Central memory CD4-positive, alpha-beta T cell (primary cell): ENCODE data around the gene FAM131C.
"Not testable (repeated sequence)": the region's sequence is repeated elsewhere in the genome, so short reads cannot be mapped to it uniquely, and the experiment has no call there.

Experiments
- DNase-seq: peaks from one replicate; pipeline ENCODE4 v3.0.0; 2022

Gene FAM131C

GRCh38 chr1:16057314-16057915 is 16.0 kb downstream of the FAM131C start:
- DNase-seq = not testable (repeated sequence)

- not testable (repeated sequence) for DNase-seq
These were observed 16.9 kb downstream of the FAM131C start for GRCh38 chr1:16056521-16056912.

- peak; percentile 77 for DNase-seq
These were observed 17.6 kb downstream of the FAM131C start for GRCh38 chr1:16055613-16056520.

DNA sequence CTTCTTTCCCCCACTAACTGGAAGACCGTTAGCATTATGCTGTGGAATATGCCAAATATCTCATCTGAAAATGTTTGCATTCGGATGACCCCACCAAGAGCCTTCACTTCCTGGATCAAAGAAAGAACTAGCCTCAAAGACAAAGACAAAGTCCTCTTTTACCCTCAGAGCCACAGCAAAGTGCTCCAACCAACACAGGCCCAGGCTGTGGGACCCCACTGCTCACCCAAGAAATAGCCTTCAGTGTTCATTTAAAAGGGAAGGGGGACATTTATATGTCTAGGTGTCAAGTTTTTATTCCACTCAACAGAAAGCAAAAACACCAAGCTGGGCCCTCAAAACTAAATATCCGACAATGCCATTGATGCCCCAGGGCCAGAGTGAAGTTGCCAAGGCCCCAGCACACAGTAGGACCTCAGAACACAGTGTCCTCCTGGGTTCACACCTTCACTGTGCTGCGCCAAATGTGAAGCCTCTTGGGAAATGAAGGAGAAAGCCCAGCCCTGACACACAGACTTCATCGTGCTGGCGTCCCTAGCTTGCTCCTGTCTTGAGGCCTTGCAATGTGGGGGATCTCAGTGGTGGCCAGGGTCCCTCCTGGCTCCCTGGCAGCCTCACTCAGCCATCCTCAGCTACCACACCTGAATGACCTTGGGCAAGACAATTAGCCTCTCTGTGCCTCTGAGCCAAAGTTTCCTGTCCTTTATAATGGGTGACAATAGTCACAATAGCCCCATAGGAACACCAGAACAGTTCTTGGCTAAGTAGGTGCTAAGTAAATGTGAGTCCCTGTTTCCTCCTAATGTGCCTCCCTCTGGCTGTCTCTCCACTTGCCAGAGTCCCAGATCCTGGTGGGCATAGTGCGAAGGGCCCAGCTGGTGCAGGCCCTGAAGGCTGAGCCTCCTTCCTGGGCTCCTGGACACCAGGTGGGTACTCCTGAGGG is 18.6 kb downstream of the FAM131C start:
- DNase-seq = no peak

- no peak for DNase-seq
These were observed 19.5 kb downstream of the FAM131C start for GRCh38 chr1:16053781-16054502.

DNA sequence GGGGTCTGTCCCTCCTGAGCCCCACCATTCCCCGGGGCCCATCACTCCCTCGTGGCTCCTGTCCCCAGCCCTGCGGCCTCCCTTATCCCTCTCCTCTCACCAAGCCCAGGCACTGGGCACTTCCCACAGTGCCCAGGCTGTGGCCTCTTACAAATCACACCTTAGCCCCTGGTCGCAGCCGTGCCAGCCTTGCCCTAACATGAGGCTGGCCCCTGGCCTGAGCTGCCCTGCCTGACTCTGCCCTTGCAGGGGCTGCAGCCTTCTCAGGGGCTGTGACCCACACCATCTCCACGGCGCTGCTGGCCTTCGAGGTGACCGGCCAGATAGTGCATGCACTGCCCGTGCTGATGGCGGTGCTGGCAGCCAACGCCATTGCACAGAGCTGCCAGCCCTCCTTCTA is 21.5 kb downstream of the FAM131C start:
- DNase-seq = not testable (repeated sequence)

DNA sequence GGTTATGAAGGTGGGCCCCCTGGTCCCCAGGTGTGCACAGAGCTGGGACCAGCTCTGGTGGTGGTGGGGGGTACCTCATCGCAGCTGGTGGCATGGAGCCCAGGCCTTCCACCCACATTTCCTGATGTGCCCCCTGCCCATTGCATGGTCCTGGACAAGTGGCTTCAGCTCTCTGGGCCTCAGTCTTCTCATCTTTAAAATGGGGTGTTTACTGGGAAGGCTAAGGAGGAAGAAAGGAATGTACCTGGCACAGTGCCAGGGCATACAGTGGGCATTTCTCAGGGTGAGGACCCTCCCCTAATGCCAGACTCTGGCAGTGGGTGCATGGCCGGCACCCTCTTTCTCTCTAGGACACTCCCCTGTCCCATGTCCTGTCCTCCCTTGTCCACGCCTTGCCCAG is 22.4 kb downstream of the FAM131C start:
- no peak for DNase-seq

GRCh38 chr1:16050328-16050727 is 23.1 kb downstream of the FAM131C start:
- no peak for DNase-seq

DNA sequence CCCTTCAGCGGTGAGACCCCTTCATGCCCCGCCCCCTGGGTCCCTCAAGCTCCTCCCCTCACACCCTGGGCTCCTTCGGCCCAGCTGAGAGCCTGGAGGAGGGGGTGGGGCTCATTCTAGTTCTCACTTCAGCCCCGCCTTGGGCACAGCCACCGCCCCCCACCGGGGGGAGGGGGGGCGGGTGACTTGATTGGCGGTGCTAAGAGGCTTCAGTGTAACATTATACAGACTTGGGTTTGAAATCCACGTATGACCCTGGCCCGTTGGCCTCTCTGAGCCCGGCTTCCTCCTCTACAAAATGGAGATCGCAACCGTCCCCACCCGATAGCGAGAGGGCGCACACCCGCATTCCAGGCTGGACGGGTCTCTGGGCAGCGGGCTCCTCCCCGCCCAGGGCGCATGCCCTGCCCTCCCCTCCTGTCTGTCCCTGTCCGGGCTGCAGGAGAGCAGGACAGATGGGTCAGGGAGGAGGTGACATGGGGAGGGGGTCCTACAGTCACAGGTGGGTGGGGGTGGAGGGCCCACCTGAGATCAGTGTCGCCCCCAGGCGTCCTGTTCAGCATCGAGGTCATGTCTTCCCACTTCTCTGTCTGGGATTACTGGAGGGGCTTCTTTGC is 24.8 kb downstream of the FAM131C start:
- DNase-seq = no peak

DNA sequence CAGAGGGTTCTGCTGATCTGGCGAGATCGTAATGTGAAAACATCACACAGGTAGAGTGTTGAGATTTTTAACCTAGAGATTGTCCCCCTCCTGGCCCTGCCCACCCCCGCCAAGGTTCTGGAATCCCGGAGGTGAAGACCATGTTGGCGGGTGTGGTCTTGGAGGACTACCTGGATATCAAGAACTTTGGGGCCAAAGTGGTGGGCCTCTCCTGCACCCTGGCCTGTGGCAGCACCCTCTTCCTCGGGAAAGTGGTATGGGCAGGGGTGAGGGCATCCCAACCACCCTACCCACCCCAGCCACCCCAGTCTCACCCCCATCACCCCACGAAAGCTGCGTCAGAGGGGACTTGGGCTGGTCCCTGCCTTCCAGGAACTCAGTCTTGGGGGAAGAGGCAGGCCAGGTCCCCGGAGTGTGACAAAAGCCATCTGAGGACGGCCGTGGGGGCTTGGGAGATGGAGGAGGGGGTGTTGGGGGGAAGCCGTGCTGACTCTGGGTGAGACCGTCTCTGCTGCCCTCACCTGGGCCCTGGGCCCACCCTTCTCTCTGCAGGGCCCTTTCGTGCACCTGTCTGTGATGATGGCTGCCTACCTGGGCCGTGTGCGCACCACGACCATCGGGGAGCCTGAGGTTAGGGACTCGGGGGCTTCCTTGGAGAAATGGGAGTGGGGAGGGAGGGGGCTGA is 25.5 kb downstream of the FAM131C start:
- DNase-seq = no peak

GRCh38 chr1:16046842-16047241 is 26.6 kb downstream of the FAM131C start:
- no peak for DNase-seq

DNA sequence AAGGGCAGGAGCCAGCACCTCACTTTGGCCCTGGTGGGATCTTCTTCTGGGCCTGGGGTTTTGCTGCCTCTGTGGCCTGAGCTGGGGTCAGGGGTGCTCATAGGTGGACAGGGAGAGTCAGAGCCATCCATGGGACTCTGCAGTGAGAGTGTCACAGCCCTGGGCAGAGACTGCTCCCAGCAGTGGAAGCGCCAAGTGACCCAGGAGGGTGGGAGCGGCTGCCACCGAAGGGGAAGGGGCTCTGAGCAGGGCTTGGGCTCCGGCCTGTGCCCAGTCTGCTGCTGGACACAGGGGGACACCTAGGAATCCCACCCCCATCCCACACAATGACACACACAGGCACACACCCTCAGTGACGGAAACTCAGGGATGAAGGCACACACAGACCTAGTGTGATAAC is 29.5 kb downstream of the FAM131C start:
- no peak for DNase-seq

DNA sequence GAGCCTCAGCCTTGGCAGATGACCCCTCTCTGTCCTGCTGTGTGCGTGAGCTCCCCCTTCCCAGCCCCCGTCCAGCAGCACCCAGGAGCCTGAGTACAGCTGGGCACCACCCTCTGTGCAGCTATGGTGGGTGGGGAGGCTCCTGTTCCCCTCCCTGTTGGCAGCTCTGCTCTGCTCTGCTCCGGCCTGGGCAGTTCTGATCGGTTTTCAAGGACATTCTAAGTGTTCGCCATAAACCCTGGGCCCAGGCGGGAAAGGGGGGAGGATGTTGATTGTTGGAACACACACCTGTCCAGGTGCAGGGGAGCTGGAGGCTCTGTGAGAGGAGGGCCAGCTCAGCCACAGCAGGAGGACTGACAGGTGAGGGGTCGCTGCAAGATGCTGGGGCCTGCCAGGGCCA is 29.9 kb downstream of the FAM131C start, which contains the start of gene CLCNKB:
CLCNKB (plus strand) TSS at position 262 of the 400 bp plus-strand sequence. CDS start 711 bp downstream, outside the sequence.
- no peak for DNase-seq

- not testable (repeated sequence) for DNase-seq
These were observed 30.8 kb downstream of the FAM131C start for GRCh38 chr1:16042654-16043053.

DNA sequence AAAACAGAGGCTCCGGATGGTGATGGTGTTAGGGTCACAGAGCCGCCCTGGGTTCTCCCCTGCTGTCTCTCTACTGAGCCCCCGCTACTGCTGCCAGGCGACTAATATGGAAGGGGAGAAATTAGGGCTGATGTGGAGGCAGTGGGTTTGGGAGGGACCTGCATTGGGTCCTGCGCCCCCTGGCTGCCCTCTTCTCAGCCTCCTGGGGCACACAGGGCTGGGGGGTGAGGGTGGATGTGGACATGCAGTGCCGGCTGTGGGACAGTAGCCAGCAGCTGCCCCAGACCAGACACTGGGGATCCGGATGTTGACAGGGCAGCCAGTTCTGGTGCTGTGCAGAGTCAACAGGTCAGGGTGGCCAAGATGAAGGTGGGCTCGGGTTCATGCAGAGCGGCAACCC is 31.4 kb downstream of the FAM131C start:
- DNase-seq = no peak

GRCh38 chr1:16041200-16041599 is 32.3 kb downstream of the FAM131C start:
- no peak for DNase-seq

DNA sequence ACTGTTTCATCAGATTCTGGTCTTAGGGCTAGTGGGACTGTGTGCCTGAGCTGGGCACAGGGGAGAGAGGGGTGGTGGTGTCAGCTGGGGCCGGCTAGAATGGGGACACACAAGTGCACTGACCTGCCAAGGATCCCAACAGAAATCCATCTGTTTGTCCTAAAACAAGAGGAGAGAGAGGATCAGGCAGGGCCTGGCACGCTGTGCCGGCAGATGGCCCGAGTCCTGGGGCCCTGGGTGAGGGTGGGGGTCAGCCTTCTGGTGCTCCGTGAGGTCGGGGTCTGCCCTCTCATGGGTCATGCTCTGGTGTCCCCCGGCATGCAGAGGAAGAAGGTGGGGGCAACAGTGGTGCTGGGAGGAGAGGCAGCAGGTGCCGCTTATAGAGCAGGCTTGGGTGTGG is 33.6 kb downstream of the FAM131C start:
- not testable (repeated sequence) for DNase-seq

GRCh38 chr1:16038620-16038912 is 34.9 kb downstream of the FAM131C start:
- no peak for DNase-seq

GRCh38 chr1:16036461-16036860 is 37.0 kb downstream of the FAM131C start:
- DNase-seq = not testable (repeated sequence)

DNA sequence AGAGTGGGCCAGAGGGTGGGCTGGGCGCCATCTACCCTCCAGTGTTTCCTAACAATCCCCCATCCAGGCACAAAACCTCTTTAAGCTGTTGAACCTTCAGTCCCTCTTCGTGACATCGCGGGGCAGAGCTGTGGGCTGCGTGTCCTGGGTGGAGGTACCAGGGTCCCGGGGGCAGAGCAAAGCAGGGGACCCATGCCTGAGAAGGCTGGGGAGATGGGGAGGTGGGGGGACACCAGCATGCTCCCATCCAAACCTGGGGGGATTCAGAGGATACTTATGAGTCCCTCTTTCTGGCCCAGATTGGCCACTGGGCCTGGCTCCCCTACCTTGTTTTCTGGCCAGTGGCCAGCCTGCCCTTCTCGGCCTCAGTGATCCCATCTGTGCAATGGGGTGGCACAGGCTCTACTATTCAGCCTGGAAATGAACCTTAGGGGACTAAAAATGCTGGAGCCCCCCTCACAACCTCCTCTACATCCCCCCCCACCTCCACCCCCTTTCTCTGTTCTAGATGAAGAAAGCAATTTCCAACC is 40.3 kb downstream of the FAM131C start:
- not testable (repeated sequence) for DNase-seq
